ENCODE results near the gene KCNT2.

- no peak for TF ChIP-seq EZH2 (IDR thresholded peaks at IDR 0.05; ENCODE audit: insufficient read depth, poor library complexity, severe bottlenecking)
- no peak for TF ChIP-seq EZH2phosphoT487 (IDR thresholded peaks at IDR 0.05; ENCODE audit: insufficient read depth, low read depth)
Observed at GRCh38 chr1:196655494-196655893, 47.3 kb upstream of the KCNT2 start.
